GM13976 (cell line): ENCODE data around the gene CYB5R2.

Experiments
- DNase-seq: peaks from one replicate; pipeline ENCODE4 v3.0.0; 2012; ENCODE audit warnings: low spot score
- in situ Hi-C: fragments of 300-500 bp; cut with MboI; formaldehyde crosslinking; loops from one replicate; pipeline ENCODE4 v1.12.0; 2022; ENCODE audit warnings: low sequenced_read_pairs, mixed read lengths, inconsistent platforms; ENCODE audit not compliant: unreplicated experiment
- TF ChIP-seq, protein P1 (sequence below): IDR thresholded peaks from 2 replicates; pipeline ENCODE4 v1.5.1; 2012; ENCODE audit warnings: borderline replicate concordance, mild to moderate bottlenecking; ENCODE audit not compliant: insufficient read depth; ENCODE audit errors: extremely low read depth, missing control alignments, control extremely low read depth

CYB5R2 gene

DNA sequence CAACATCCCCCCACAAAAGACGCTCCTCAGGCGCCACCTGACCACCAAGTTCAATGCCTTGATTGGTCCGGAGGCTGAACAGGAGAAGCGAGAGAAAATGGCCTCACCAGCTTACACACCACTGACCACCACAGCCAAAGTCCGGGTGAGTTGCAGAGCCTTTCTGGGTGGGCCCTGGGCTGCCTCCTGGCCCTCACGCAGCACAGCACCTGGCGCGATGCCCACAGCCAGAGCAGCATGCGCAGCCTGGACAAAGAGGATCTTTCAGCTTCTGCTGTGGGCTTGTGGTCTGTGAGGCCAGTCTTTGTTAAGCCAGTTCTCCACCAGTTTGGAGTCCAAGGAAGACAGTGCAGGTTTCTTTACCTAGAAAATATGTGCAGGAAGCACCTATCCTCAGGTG is 21.6 kb downstream of the CYB5R2 start:
- in situ Hi-C loops: no loop called here
- no peak for DNase-seq
- TF ChIP-seq, protein P1, sequence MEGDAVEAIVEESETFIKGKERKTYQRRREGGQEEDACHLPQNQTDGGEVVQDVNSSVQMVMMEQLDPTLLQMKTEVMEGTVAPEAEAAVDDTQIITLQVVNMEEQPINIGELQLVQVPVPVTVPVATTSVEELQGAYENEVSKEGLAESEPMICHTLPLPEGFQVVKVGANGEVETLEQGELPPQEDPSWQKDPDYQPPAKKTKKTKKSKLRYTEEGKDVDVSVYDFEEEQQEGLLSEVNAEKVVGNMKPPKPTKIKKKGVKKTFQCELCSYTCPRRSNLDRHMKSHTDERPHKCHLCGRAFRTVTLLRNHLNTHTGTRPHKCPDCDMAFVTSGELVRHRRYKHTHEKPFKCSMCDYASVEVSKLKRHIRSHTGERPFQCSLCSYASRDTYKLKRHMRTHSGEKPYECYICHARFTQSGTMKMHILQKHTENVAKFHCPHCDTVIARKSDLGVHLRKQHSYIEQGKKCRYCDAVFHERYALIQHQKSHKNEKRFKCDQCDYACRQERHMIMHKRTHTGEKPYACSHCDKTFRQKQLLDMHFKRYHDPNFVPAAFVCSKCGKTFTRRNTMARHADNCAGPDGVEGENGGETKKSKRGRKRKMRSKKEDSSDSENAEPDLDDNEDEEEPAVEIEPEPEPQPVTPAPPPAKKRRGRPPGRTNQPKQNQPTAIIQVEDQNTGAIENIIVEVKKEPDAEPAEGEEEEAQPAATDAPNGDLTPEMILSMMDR: no peak

DNA sequence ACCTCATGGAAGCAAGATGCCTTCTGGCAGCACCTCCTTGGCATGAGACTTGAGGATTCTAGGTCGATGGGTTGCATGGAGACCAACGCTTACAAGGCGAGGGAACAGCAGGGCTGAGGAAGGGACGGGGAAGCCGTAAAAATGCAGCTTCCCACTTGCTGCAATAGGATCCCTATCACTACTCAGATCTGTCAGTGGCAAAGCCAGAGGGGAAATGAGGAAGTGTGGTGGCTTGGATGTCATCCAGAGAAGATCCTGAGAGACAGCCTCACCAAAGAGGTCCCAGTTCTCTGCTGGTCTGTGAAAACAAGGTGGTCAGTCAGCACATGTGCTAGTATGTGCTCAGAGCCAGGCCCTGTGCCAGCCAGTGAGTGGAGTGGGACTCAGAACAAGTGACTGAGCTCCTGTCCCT is 22.2 kb downstream of the CYB5R2 start:
- in situ Hi-C loops: no loop called here
- TF ChIP-seq, protein P1: no peak
- no peak for DNase-seq

DNA sequence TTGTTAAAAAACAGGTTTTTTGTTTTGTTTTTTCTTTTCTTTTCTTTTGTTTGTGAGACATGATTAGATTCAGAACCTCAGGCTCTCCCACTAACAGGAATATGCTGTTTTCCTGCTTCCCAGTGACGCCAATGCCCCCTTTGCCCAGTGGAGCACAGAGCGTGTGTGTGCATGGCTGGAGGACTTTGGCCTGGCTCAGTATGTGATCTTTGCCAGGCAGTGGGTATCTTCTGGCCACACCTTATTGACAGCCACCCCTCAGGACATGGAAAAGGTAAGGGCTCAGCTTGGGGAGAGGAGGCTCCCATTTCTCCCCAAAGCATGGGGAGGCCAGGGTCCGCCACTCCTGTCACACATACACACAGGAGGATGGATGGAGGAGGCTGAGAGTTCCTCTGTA is 25.0 kb downstream of the CYB5R2 start:
- TF ChIP-seq, protein P1: no peak
- in situ Hi-C loops: no loop called here
- DNase-seq: no peak

DNA sequence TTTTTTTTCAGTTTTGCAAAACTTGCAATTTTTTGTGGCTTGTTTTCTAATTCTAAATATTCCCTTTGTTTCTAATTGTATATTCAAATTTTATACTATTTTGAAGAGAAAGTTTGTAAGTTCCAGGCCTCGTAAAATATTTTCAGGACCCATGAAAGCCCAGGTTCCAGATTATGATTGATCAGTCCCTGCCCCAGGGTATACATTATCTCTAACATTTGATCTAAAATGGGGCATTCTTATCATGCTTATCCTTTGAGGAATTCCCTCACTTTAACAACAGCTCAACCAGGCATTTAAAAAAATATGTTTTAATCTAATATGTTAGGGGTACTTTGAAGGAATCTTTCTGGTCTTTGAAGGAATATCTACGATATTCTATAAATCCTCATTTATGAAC is 26.4 kb downstream of the CYB5R2 start:
- TF ChIP-seq, protein P1: no peak
- in situ Hi-C loops: no loop called here
- DNase-seq: no peak

DNA sequence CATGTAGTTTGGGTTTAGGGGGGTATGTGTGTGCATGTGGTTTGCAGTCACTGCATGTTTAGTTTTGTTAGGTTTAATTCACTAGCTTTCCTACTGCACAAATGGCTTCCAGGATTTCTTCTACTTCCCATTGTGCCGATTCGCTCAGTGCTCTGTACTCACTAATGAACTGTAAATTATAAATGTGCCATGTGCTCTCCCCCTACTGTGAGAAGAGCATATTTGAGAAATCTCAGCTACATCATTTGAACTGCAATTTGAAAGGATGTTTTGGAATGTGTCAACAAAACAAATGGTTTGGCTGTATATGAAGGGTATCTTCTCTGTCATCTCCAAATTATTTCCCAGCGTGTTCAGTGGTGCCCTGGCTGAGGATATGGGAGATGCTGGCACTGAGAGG is 28.1 kb downstream of the CYB5R2 start:
- in situ Hi-C loops: no loop called here
- TF ChIP-seq, protein P1: no peak
- DNase-seq: no peak

DNA sequence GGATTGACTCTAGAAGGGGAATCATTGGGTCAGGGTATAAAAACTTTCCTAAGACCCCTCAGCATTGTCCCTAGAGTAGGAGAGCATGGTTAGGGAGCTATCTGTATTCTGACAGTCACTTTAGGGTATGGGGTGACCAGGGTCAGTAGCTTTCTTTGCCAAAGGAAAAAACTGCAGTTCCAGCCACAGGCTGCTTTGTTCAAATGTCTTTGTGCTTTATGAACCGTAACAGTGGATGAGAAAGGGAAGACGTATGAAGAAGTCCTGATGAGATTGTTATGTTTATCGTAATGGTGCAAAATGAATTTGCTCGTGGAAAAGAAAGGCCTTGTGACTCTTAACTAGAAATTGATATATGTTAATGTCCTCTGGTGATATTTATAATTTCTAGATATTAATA is 30.0 kb downstream of the CYB5R2 start:
- TF ChIP-seq, protein P1: no peak
- no peak for DNase-seq
- in situ Hi-C loops: no loop called here

DNA sequence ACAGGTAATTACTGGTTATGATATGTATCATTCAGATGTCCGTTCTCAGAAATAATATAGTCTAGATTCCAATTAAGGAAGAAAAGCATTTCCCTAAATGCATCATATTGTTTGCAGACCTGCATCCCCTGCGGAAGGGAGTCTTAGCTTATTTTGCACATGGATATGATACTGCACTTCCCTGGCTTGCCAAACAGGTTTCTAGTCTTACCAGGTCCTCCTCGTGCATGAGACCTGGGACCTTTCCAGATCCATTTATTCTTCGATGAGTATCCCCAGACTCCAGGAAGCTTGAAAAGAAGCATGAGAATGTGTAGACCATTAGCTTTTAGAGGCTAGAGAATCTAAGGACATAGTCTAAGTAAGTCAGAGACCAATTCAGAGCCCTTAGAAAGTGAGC is 30.6 kb downstream of the CYB5R2 start:
- no peak for DNase-seq
- in situ Hi-C loops: no loop called here
- TF ChIP-seq, protein P1: no peak
